Measurements from ENCODE around the gene BMPR1A. TPM values are rescaled to one million over a fixed set of nuclear protein-coding genes. Genes with fewer than 3 reads are reported as not detected.

Gene BMPR1A
- total RNA-seq, 1 donor from 2014 or later = 11.8 TPM

DNA sequence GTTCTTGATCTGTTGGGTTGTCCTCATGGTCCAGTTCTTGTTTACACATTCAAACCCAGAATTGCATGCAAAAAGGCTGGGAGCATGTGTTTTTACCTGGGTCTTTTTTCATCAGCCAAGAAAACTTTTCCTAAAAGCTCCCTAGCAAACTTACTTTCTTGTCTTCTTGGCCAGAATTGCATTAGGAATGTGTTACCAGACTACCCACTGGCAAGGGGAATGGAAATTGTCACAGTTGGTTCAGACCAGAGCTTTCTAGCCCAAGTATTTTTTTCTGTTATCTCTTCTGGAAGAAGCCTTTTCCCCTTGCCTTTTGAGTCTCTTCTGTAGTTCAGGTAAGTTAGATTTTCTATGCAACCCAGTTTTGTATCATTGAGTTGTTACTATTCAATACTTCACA lies 77.5 kb downstream of the BMPR1A start:
- TF ChIP-seq CTCF (IDR thresholded peaks at IDR 0.05) = no peak
- no peaks in the 10 kb centered on the region for H3K4me1 Mint-ChIP-seq
- H3K4me3 Mint-ChIP-seq = no peak overlapping the region
- ChIA-PET POLR2A (no interaction called here), CTCF (no interaction called here)
- H3K27ac Mint-ChIP-seq = no peak overlapping the region
- no peaks in the 10 kb centered on the region for H3K27me3 Mint-ChIP-seq
- no peaks in the 10 kb centered on the region for H3K36me3 Mint-ChIP-seq (ENCODE audit: low read depth)
- intact Hi-C loops (cut with micrococcal nuclease) = no loop called here
- H3K9me3 Mint-ChIP-seq = no peaks in the 10 kb centered on the region
- DNase-seq (no peak), ATAC-seq (ENCODE audit: low read depth) (no peak)

- TF ChIP-seq CTCF (IDR thresholded peaks at IDR 0.05) = no peak
- DNase-seq = no peak
- intact Hi-C loops (cut with micrococcal nuclease) = no loop called here
- Mint-ChIP-seq H3K27ac (no peak overlapping the region), H3K4me1 (no peaks in the 10 kb centered on the region), H3K9me3 (no peaks in the 10 kb centered on the region), H3K4me3 (no peak overlapping the region), H3K27me3 (no peaks in the 10 kb centered on the region), H3K36me3 (ENCODE audit: low read depth) (peaks cover 5% of the 10 kb centered on the region)
- ATAC-seq (ENCODE audit: low read depth) = no peak
- POLR2A ChIA-PET = no interaction called here
- CTCF ChIA-PET = no interaction called here
Measured at GRCh38 chr10:86836044-86836443, 79.6 kb downstream of the BMPR1A start.

GRCh38 chr10:86837663-86838062 lies 81.2 kb downstream of the BMPR1A start:
- intact Hi-C loops (cut with micrococcal nuclease) = no loop called here
- H3K9me3 Mint-ChIP-seq = no peaks in the 10 kb centered on the region
- H3K27me3 Mint-ChIP-seq = no peaks in the 10 kb centered on the region
- H3K4me3 Mint-ChIP-seq = no peak overlapping the region
- ChIA-PET CTCF (no interaction called here), POLR2A (no interaction called here)
- TF ChIP-seq CTCF (IDR thresholded peaks at IDR 0.05) = no peak
- DNase-seq = no peak
- no peak overlapping the region for H3K27ac Mint-ChIP-seq
- no peak for ATAC-seq (ENCODE audit: low read depth)
- no peaks in the 10 kb centered on the region for H3K4me1 Mint-ChIP-seq
- peaks cover 14% of the 10 kb centered on the region for H3K36me3 Mint-ChIP-seq (ENCODE audit: low read depth)

GRCh38 chr10:86840498-86840897 lies 84.1 kb downstream of the BMPR1A start:
- ChIA-PET POLR2A (no interaction called here), CTCF (no interaction called here)
- no peak for TF ChIP-seq CTCF (IDR thresholded peaks at IDR 0.05)
- DNase-seq (no peak), ATAC-seq (ENCODE audit: low read depth) (no peak)
- H3K4me1 Mint-ChIP-seq = no peaks in the 10 kb centered on the region
- no peaks in the 10 kb centered on the region for H3K27me3 Mint-ChIP-seq
- intact Hi-C loops (cut with micrococcal nuclease) = no loop called here
- H3K27ac Mint-ChIP-seq = no peak overlapping the region
- peaks cover 14% of the 10 kb centered on the region for H3K36me3 Mint-ChIP-seq (ENCODE audit: low read depth)
- H3K9me3 Mint-ChIP-seq = no peaks in the 10 kb centered on the region
- no peak overlapping the region for H3K4me3 Mint-ChIP-seq

DNA sequence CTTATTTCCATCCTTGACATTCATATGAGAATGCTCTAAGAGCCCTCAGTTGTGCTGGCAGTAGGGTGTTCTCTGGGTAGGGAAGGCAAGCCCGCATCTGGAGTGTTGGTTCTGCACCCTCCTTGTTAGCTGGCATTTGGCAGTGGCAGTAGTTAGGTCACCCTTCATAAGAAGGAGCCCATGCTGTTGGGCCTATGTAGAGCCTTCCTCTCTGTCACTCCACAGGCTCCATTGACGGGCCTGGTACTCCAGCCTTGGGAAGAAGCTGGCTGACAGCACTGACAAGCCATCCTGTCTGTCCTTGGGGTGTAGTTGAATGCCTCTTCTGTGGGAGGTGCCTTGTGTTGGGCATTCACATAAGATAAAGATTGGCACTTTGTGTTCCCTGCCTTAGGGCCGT lies 89.7 kb downstream of the BMPR1A start:
- Mint-ChIP-seq H3K4me3 (no peak overlapping the region), H3K27me3 (no peaks in the 10 kb centered on the region), H3K36me3 (ENCODE audit: low read depth) (peaks cover 9% of the 10 kb centered on the region), H3K9me3 (no peaks in the 10 kb centered on the region), H3K27ac (no peak overlapping the region), H3K4me1 (no peaks in the 10 kb centered on the region)
- no peak for DNase-seq
- ATAC-seq (ENCODE audit: low read depth) = no peak
- intact Hi-C loops (cut with micrococcal nuclease) = no loop called here
- ChIA-PET POLR2A (no interaction called here), CTCF (no interaction called here)
- no peak for TF ChIP-seq CTCF (IDR thresholded peaks at IDR 0.05)

Measured in activated B cell treated with CpG ODN at 0.5 μM for 24 hours (primary cell).